GM20000 (cell line): ENCODE results near the gene TRIP6.

ENCODE experiments used
- DNase-seq: peaks from one replicate; pipeline ENCODE4 v3.0.0; 2012; ENCODE audit warnings: low spot score
- CTCF ChIP-seq: IDR thresholded peaks from 2 replicates; pipeline ENCODE4 v1.5.1; 2012; ENCODE audit warnings: mild to moderate bottlenecking, control low read depth; ENCODE audit errors: extremely low read depth, missing control alignments

The TRIP6 gene

GRCh38 chr7:100867040-100867775 lies at the start of gene TRIP6:
Gene TRIP6 (plus strand): TSS chr7:100867387. CDS start chr7:100867498, 111 bp downstream.
- peak; percentile 89 for DNase-seq

GRCh38 chr7:100818366-100818765 lies 48.8 kb upstream of the TRIP6 start:
- DNase-seq, result no peak

More at GRCh38 chr7:100867040-100867775, at the start of gene TRIP6:
- no peak for TF ChIP-seq CTCF

GRCh38 chr7:100818825-100819224 lies 48.4 kb upstream of the TRIP6 start:
- TF ChIP-seq CTCF, result no peak
- no peak for DNase-seq

More at GRCh38 chr7:100818366-100818765, 48.8 kb upstream of the TRIP6 start:
- no peak for TF ChIP-seq CTCF

- DNase-seq, result no peak
- TF ChIP-seq CTCF, result no peak
These were observed 47.6 kb upstream of the TRIP6 start for GRCh38 chr7:100819586-100819985.

- TF ChIP-seq CTCF, result no peak
- DNase-seq, result peak; percentile 6
These were observed 44.7 kb upstream of the TRIP6 start for GRCh38 chr7:100822236-100823139.

- no peak for DNase-seq
- TF ChIP-seq CTCF, result no peak
These were observed 44.1 kb upstream of the TRIP6 start for GRCh38 chr7:100823140-100823525.

- no peak for DNase-seq
- no peak for TF ChIP-seq CTCF
These were observed 43.7 kb upstream of the TRIP6 start for GRCh38 chr7:100823534-100823933.
